CD4-positive, alpha-beta T cell treated with Interleukin-15 for 4 hours (primary cell): ENCODE measurements around the gene SPINDOC.
"Not testable (repeated sequence)": the region's sequence is repeated elsewhere in the genome, so short reads cannot be mapped to it uniquely, and the experiment has no call there.

ENCODE experiments used
- DNase-seq: peaks from one replicate; pipeline ENCODE4 v3.0.0-alpha.2; 2020; ENCODE audit warnings: low spot score

The SPINDOC gene

DNA sequence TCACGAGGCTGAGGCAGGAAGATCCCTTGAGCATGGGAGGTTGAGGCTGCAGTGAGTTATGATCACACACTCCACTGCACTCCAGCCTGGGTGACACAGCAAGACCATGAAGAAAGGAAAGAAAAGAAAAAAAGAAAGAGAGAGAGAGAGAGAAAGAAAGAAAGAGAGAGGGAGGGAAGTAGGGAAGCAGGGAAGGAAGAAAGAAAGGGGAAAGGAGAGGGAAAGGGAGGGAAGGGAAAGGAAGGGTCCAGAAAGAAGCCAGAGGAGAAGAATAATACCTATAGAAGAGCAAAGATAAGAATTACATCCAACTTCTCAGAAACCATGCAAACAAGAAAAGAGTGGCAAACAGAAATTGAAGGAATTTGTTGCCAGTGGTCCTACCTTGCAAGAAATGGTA, 27.4 kb upstream of the SPINDOC start:
- DNase-seq, result no peak

DNA sequence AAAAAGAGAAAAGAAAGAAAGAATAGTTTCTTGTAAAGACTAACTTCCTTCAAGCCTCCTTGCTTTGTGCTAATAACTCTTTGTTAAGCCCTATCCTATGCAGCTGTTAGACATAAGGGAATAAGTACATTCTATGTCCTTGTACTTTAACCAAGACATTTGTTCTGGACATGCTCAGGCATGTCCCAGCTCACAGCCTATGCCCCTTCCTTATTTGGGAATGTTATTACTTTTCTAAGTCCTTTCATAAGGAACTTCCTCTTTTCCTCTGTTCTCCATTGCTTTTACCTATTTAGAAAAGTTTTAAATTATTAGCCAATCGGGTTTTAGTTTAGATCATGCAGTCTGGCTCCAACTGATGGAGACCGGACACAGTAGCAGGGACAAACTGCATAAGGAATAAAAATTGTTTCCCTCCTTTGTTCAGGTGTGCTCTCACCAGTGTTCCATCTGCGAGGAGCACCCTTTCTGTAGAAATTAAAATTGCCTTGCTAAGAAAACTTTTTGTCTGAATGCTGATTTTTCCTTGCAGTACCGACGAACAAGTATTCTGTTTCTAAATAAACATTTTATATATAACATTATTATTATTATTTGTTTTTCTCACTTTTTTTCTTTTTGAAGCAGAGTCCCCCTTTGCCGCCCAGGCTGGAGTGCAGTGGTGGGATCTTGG, 21.6 kb upstream of the SPINDOC start:
- no peak for DNase-seq

DNA sequence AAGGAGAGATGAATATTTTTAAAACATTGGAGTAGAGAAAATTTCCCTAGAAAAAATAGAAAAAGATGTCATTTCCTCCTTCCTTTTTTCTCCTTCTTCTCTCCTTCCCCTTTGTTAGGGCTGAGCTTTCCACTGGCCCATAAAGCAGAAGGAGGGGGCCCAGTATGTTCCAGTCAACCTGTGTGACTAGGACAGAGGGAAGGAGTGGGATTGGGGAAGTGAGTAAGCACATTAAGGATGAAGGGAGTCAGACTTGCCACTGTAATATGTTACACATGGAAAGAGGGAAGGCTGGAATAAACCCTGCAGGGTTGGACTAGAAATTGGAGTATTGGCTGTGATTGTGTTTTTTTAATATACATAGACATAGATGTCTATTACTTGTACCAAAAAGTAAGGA, 20.1 kb upstream of the SPINDOC start:
- no peak for DNase-seq

DNA sequence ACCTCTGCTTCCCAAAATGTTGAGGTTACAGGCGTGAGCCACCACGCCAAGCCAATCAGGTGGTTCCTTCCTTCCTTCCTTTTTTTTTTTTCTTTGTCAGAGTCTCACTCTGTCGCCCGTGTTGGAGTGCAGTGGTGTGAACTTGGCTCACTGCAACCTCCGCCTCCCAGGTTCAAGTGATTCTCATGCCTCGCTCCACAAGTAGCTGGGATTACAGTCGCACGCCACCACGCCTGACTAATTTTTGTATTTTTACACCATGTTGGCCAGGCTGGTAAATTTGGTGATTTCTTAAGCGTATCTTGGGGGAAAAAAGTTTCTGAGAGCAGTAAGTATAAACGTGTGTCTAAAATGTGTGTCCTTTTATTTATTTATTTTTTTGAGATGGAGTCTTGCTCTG, 18.2 kb upstream of the SPINDOC start:
- DNase-seq, result no peak

DNA sequence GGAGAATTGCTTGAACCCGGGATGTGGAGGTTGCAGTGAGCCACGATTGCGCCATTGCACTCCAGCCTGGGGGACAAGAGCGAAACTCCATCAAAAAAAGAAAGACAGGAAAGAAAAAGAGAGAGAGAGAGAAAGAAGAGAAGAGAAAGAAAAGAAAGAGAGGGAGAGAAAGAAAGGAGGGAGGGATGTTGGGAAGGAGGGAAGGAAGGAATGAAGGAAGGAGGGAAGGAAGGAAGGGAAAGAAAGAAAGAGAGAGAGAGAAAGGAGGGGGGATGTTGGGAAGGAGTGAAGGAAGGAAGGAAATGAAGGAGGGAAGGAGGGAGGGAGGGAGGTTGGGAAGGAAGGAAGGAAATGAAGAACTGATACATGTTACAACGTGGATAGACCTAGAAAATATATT, 12.3 kb upstream of the SPINDOC start:
- no peak for DNase-seq

DNA sequence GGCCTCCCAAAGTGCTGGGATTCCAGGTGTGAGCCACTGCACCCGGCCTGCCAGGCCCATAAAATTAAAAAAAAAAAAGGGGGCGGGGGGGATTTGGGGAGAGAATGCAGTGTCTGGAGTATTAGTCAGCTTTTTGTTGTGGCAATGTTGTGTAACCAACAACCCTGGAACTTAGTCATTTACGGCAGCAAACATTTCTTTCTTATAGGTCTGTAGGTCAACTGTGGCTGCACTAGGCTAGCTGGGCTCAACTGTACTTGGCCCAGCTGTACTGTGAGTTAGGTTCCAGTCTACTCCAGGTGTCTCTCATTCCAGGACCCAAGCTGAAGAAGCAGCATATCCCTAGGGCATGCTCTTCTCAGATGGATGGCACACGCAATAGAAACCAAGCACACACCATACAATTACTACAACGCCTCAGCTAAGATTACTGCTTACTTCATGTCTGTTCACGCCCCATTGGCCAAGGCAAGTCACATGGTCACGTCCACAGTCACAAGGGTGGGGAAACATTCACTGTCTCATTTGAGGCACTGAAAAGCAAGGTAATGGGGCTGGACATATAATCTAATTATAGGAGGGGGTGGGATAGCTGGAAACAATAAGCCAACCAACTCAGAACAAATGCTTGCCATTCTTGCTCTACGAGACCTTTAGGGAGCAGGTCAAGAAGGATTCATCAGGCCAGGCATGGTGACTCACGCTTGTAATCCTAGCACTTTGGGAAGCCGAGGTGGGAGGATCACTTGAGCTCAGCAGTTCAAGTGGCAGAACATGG, 10.4 kb upstream of the SPINDOC start:
- DNase-seq, result no peak

DNA sequence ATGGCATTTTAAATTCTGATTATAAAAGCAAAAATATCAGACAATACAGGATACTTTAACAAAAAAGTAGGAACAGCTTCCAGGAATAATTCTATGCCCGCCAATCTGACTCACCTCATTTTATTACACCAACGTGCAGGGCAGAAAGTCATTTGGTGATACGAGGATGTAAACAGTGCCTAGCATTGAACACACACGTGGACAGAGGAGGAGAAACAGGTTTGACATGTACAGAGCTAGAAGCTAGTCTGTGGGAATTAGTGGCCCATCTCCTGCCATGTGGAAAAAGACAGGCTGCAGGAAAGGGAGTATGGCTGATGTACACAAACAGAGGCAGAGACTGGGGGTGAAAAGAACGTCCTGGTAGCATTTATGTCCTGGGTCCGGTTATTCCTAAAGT, 9.0 kb upstream of the SPINDOC start:
- DNase-seq, result no peak

DNA sequence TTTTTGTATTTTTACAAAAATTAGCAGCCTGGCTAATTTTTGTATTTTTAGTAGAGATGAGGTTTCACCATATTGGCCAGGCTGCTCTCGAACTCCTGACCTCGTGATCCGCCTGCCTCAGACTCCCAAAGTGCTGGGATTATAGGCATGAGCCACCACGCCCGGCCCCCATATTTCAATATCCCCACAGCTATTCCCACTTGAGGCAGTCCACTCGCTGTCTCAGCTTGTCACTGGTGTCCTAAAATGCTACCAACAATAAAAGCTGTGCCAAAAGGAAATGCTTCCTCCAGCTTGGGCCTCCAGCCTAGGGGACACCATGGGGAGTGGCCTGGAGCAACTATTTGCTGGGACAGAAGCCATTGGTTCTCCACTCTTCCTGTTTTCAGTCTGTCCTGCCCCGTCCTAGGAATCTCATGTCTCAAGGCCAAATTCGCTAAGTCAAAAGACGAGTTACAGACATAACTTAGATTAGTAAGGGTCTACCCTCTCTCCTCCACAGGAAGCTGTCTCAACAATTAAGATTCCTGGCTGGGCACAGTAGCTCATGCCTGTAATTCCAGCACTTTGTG, 7.3 kb upstream of the SPINDOC start:
- no peak for DNase-seq

DNA sequence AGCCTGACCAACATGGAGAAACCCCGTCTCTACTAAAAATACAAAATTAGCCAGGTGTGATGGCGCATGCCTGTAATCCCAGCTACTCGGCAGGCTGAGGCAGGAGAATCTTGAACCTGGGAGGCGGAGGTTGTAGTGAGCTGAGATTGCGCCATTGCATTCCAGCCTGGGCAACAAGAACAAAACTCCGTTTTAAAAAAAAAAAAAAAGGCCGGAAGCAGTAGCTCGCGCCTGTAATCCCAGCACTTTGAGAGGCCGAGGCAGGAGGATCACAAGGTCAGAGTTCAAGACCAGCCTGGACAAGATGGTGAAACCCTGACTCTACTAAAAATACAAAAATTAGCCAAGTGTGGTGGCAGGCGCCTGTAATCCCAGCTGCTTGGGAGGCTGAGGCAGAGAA, 2.9 kb upstream of the SPINDOC start:
- not testable (repeated sequence) for DNase-seq

DNA sequence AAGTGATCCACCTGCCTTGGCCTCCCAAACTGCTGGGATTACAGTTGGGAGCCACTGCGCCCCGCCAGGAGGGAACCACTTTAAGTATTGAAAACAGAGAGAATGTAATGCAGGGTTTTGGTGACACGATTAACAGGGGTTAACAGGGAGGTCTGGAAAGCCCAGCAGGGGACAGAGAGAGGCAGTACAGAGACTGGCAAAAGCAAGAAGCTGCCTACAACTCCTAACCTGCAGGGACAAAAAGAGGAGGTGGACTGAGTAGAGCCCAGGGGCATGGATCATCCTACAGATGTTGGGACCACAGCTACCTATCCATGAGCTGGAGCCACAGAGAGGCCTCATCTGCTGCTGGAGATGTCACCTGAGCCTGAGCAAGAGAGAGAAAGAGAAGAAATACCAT, 1.7 kb upstream of the SPINDOC start:
- no peak for DNase-seq

DNA sequence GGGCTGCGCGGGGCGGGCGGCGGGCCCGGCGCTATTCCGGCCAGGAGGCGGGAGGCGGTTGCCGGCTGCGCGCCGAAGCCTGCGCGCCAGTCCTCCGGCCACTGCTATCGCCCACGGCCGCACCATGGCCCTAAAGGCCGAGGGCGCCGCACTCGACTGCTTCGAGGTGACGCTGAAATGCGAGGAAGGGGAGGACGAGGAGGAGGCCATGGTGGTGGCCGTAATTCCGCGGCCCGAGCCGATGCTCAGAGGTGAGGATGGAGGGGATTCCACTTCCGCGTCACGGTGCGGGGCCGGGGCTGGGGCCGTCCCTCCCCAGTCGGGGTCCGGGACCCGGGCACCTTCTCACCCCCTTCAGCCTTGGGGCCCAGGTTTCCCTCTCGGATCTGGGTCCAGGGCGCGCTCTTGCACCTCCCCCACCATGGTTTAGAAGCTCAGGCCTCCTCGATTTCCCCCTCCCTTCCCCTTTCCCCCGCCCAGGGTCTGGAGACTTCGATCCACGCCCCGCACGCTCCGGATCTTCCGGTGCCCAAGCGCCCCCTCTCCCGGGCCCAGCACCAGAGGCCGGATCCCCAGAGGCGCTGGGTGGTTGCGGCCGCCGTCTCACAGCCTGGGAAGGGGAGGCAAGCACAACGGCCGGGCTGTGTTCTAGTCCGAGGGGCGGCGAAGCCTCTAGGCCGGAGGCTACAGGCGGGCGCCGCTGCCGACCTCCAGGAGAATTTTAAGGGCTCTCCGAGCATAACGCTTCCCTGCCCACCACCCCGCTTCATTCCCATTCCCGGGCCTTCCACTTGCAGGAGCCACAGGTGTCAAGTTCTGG, 517 bp downstream of the SPINDOC start:
- DNase-seq, result peak; percentile 19

DNA sequence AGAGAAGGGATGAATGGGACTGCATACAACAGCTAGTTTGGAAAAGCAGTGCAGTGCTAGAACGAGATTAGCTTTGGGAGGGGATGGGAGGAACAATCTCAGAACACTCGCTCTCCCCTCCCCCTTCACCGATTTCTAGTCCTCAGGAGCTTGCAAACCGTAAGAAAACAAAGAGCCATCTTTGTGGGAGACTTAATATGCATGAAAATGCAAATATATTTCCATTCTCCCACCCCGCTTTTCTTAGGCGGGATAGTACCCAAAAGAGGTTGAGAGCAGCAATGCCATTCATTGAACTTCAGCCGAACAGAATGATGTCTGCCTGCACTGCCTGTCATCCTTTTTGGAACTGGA, 1.1 kb downstream of the SPINDOC start:
- DNase-seq, result no peak

DNA sequence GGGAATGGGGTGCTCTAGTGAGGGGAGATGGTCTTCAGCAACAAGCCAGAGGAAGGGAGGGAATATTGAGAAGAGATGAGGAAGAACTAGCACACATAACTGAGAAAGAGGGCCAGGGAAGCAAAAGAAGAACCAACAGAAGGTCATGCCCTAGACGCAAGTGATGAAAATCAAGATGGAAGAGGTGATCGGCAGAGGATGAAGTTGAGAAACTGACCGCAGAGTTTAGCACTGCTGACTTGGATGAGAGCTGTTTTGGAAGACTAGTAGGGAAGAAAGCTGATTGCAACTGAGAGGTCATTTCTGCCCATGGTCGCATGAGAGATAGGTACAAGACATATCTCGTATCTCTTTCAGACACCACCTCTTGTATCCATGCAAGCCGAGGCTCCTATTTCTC, 2.9 kb downstream of the SPINDOC start:
- DNase-seq, result no peak

DNA sequence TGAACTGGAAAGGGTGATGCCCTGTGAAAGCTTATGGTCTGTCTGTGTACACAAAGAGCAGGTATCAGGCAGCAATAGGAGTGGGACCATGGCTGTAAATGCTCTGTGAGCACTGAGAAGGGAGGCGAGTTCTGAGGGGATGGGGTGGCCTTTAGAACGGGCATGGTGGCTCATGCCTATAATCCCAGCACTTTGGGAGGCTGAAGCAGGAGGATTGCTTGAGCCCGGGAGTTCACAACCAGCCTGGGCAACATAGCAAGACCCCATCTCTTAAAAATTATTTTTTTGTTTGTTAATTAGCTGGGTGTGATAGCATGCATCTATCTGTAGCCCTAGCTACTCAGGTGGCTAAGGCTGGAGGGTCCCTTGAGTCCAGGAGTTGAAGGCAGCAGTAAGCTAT, 3.5 kb downstream of the SPINDOC start:
- no peak for DNase-seq

DNA sequence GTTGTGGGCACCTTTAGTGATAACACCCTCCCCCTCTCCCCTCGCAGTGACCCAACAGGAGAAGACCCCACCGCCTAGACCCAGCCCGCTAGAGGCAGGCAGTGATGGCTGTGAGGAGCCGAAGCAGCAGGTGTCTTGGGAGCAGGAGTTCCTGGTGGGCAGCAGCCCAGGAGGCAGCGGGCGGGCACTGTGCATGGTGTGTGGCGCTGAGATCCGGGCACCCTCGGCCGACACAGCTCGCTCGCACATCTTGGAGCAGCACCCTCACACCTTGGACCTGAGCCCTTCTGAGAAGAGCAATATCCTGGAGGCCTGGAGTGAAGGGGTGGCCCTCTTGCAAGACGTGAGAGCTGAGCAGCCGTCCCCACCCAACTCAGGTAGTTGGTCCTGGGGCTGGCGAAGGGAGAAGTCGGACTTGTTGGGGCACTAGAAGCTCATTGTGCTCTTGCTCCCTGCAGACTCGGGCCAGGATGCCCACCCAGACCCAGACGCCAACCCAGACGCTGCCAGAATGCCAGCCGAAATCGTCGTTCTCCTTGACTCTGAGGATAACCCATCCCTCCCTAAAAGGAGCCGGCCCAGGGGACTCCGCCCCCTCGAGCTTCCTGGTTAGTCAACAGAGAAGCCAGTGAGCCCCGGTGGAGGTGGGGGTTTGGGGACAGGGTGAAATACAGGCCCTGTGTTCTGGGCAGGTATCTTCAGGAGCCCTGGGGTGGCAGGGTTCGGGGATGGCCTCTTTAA, 4.7 kb downstream of the SPINDOC start:
- DNase-seq, result no peak

DNA sequence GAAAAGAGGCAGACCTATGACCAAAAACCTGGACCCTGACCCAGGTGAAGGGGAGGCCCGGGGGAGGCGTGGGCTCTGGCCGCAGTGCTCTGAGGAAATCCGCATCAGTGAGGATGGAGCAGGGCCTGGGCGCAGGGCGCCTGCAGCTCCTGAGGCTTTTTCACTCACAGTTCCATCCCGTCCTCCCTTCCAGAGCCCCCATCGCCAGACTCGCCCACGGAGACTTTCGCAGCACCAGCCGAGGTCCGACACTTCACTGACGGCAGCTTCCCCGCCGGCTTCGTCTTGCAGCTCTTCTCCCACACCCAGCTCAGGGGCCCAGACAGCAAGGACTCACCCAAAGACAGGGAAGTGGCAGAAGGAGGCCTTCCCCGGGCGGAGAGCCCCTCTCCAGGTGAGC, 5.4 kb downstream of the SPINDOC start:
- DNase-seq, result no peak

DNA sequence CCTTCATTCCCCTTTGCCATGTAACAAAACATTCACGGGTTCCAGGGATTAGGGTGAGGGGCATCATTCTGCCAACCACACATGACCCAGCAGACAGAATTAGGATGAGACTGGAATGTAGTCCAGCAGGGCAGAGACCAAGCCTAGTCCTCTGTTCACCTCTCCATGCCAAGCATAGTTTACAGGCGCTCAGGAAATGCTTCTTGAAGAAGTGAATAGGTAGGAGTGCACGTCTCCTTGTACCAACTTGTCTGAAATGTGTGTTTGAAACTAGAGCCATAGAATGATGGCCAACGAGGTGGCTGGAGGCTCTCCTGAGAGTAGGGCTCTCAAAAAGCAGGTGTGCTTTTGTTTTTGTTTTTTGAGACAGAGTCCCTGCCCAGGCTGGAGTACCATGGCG, 8.2 kb downstream of the SPINDOC start:
- no peak for DNase-seq

DNA sequence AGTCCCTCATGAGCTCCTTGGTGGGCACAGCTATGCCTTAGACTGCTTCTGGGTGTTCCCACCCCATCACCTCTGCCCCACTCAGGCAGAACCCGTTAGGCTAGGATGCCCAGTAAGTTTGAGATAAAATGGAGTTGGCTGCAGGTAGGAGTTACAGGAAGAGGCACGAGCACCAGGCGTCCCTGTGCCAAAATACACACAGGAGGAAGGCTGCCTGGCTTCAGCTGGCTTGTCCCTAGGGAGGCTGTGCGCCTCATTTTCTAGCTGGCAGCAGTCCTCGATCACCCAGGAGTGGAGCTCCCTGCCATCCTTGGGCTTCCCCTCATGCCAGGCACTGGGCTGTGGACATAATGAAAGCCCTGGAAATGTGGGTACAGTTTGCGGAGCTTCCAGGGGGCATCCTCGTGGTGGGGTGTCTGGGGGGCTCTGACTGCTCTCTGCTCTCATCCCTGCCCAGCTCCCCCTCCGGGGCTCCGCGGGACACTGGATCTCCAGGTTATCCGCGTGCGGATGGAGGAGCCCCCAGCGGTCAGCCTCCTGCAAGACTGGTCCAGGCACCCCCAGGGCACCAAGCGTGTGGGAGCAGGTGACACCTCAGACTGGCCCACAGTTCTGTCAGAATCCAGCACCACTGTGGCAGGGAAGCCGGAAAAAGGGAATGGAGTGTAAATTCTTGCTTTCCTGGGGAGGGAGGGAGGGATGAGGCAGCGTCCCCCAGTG, 13.4 kb downstream of the SPINDOC start:
- no peak for DNase-seq

DNA sequence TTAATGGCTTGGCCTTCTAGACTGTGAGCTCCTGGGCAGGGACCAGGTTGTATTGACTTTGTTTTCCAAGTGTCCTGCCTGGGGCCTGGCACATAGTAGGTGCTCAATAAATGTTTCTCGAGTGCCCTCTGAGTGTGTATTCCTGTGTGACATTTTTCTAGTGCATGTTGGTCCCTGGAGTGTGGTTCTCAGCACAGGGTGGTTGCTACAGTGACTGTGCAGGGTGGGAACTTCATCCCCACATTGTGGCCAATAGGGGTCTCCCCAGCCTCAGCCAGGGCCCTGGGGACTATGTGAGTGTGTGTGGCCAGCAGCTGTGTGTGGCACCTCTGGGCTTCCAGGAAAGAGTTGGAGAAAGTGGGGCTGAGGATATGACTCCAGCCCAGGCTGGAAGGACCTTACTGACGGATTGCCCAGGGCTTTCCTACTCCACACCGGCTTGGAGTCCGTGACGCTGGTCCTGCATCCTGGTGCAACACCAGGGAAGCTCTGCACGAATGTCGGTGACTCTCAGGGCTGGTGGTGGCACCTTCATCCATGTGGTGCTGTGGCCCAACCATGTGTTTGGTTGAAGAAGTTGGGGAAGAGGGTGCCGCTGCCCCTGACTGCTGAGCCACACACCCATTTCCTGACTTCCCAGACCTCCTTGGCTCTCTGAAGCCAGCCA, 16.7 kb downstream of the SPINDOC start:
- no peak for DNase-seq

DNA sequence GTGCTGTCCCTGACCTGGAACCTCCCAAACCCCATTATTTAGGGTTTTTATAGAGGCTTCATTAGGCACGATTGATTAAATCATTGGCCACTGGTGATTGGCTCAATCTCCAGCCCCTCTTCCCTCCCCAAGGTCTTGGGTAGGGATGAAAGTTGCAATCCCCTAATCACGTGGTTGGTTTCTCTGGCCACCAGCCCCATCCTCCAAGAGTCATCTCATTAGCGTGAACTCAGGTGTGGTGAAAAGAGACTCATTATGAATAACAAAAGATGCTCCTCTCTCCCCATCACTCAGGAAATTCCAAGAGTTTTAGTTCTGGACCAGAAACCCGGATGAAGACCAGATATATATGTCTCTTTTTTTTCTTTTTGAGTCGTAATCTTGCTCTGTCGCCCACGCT, 18.1 kb downstream of the SPINDOC start:
- no peak for DNase-seq

DNA sequence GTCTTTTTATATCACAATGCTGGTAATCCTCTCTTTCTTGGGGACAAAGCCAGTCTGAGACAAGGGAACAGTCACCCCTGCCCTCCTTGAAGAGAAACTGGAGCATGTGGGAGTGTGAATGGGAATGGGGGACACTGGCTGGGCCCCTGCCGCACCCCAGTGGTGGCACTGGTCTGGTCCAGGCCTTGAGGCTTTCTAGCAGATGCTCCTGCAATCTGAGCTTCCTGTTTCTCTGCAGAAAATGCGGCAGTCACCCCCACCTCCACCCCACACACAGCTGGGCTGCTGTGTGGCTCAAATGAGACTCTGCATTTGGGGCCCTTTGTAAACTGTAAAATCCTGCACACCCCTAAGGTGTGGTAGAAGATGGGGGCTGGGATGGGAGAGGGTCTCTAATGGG, 19.1 kb downstream of the SPINDOC start:
- no peak for DNase-seq
